ENCODE results near the gene DHX35.

DHX35 gene

DNA sequence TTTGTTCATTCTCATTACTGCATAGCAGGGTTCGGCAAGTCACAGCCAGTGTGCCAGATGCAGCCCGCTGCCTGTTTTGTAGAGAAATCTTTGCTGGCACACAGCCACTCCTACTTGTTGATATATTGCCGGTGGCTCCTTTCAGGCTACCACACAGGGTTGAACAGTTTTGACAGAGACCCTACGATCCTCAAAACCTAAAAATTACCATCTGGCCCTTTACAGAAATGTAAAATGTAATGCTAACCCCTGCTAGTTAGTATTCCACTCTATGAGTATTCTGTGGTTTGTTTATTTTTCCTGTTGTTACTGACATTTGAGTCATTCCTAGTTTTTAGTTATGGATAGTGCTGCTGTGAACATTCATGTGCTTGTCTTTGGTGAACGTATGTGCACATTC, 11.5 kb downstream of the DHX35 start:
- TF ChIP-seq, protein P1, sequence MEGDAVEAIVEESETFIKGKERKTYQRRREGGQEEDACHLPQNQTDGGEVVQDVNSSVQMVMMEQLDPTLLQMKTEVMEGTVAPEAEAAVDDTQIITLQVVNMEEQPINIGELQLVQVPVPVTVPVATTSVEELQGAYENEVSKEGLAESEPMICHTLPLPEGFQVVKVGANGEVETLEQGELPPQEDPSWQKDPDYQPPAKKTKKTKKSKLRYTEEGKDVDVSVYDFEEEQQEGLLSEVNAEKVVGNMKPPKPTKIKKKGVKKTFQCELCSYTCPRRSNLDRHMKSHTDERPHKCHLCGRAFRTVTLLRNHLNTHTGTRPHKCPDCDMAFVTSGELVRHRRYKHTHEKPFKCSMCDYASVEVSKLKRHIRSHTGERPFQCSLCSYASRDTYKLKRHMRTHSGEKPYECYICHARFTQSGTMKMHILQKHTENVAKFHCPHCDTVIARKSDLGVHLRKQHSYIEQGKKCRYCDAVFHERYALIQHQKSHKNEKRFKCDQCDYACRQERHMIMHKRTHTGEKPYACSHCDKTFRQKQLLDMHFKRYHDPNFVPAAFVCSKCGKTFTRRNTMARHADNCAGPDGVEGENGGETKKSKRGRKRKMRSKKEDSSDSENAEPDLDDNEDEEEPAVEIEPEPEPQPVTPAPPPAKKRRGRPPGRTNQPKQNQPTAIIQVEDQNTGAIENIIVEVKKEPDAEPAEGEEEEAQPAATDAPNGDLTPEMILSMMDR (IDR thresholded peaks at IDR 0.05) = no peak
- peak overlapping the region in 1 of 2 donors; percentile 52 for H3K27ac ChIP-seq
- DNase-seq (ENCODE audit: low spot score) = no peak
- no peak overlapping the region for H3K4me3 ChIP-seq

DNA sequence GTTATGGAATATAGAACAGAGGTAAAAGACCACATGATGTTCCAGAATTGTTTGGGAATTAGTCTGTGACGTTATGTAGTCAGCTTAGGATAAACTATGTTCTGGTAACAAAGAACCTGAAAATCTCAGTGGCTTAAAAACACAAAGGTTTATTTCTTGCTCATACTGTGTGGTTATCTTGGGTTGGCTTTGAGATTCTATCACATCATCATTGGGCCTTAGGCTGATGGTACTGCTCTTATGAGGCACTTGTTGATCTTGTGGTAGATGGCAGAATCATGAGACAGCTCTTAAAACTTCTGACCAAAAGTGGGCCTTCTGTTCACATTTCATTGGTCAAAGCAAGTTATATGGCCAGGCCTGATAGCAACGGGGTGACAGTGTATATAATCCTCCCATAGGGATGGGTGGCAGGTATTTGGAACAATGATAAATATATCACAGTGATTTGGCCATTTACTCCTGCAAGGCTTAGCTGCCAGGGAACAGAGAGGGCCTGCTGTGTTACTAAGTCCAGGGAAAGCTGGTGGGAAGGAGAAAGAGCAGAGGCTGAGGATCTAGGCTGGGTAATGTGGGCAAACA, 13.5 kb downstream of the DHX35 start:
- peak overlapping the region in 1 of 2 donors; percentile 28 for H3K27ac ChIP-seq
- no peak for DNase-seq (ENCODE audit: low spot score)

DNA sequence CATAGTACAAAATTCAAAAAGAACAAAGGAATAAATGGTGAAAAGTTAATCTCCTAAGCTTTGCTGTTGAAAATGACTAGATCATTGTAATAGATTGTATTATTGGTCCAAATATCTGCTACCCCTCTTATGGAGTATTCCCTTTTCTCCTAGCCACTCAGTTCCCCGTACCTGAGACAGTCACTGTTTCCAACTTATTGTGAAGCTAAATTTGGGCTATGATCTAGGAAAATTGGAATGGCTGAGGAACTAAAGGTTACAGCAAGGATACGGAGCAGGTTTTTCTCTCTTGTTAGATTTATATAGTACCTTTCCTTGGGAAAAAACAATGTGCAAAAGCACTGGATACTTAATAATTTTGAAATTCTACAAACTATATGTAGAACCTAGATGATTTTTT, 17.3 kb downstream of the DHX35 start:
- H3K27ac ChIP-seq = no peak overlapping the region
- no peak for DNase-seq (ENCODE audit: low spot score)
- TF ChIP-seq, protein P1 (IDR thresholded peaks at IDR 0.05) = no peak
- no peak overlapping the region for H3K4me3 ChIP-seq

More for the DNA sequence above, 13.5 kb downstream of the DHX35 start:
- no peak overlapping the region for H3K4me3 ChIP-seq
- TF ChIP-seq, protein P1 (IDR thresholded peaks at IDR 0.05) = no peak

DNA sequence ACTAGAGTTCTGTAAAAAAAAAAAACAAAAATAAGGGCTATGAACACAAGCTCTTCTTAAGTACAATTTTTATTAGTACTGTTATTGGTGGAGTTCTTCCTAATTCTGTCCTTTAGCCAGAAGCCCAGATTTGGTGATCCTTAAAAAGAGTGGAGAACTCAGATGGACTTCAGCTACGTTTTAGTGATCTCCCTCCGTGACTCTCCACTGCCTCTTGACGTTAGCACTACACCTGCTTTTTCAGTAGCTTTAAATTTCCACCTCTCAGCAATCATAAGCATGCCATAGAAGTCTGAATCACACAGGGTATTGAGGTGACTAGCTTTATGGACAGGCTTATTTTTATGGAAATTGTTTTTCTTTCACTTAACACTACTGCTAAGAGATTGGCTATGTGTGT, 17.7 kb downstream of the DHX35 start:
- Histone ChIP-seq H3K27ac (no peak overlapping the region), H3K4me3 (no peak overlapping the region)
- TF ChIP-seq, protein P1 (IDR thresholded peaks at IDR 0.05) = no peak
- no peak for DNase-seq (ENCODE audit: low spot score)

DNA sequence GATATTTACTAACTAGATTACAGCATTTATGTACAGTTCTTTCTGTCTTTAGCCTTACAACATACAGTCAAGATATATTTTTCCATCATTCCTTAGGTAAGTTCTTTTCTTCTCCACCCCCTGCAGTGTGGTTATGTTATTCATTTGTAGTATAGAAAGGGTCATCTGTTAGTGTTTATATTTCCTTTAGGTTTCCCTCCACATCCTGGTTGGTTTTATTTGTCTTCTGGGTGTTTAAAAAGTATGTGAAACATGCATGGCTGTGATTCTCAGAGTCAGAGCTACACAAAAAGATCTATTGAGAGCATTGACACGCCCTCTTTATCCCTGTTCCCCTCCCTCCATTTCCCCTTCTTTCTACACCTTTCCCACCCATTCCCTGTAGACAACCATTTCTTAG, 20.1 kb downstream of the DHX35 start:
- Histone ChIP-seq H3K4me3 (no peak overlapping the region), H3K27ac (no peak overlapping the region)
- TF ChIP-seq, protein P1 (IDR thresholded peaks at IDR 0.05) = no peak
- no peak for DNase-seq (ENCODE audit: low spot score)

DNA sequence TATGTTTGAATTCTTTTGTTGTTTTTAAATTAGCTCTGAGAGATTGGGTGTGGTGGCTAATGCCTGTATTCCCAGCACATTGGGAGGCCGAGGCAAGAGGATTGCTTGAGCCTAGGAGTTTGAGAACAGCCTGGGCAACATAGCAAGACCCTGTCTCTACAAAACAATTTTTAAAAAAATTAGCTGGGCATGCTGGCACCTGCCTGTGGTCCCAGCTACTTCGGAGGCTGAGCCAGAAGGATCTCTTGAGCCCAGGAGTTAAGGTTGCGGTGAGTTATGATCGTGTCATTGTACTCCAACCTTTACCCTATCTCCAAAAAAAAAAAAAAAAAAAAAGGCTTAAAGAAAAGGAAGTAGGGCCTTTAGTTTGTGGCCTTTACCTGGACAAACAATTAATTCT, 22.9 kb downstream of the DHX35 start:
- Histone ChIP-seq H3K4me3 (no peak overlapping the region), H3K27ac (peak overlapping the region; percentile 46 to 51)
- DNase-seq (ENCODE audit: low spot score) = no peak
- TF ChIP-seq, protein P1 (IDR thresholded peaks at IDR 0.05) = no peak

DNA sequence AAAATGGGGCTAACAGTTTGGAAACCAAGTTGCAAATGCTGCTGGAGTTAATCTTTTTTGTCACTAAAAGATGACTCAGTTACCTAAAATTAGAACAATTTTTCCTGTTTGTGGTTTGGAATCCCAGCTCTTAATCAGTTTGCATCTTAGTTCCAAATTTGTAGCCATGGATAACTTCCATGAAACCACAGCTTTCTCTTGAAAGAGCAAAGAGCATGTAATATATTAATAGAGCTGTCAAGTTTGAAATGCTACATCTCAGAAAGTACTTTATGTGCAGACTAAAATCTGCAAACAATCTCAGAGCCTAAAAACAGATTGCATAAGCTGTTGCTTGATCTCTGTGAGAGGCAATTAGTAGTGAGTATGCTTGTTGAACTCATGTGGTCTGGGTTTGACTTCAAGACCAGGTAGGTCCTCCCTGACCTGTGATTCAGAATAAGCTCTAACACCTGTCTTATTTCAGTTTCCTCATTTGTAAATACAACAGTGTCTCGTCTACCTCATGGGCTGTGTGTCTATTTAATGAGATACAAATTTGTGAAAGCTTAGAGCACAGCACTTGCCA, 23.5 kb downstream of the DHX35 start:
- TF ChIP-seq, protein P1 (IDR thresholded peaks at IDR 0.05) = no peak
- DNase-seq (ENCODE audit: low spot score) = no peak
- peak overlapping the region; percentile 51 to 76 for H3K27ac ChIP-seq
- H3K4me3 ChIP-seq = peak overlapping the region; percentile 32
